ENCODE data around the gene WNT3A.

DNA sequence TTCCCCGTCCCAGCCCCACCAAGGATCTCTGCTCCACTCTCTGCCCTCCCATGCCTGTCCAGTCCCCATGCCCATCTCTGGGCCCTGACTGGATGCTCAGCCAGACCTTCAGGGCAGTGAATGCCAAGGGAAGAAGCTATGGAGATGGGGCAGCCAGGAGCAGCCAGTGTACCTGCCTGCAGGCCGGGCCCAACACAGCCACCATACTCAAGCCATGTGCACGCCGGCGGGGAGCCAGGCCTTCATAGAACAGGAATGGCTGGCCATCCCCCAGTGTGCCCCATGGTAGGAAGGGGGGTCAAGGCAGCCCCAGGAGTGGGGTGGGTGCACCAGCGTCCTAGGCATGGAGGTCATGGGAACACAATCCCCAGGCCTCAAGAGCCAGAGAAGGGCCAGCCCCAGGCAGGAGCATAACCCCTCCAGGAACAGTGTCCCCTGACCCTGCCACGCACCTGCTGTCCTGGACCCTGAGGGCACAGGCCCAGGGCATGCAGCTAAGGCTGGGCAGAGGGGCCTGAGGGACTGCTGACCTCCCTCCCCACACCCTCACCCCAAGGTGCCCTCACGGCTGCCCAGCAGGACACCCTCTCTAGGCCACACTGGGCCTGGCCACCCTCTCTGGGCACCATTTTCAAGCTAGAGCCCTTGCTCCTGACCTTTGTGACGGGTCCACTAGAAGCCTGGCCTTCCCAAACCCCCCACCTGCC lies 55.4 kb downstream of the WNT3A start:
- TF ChIP-seq, protein P1, sequence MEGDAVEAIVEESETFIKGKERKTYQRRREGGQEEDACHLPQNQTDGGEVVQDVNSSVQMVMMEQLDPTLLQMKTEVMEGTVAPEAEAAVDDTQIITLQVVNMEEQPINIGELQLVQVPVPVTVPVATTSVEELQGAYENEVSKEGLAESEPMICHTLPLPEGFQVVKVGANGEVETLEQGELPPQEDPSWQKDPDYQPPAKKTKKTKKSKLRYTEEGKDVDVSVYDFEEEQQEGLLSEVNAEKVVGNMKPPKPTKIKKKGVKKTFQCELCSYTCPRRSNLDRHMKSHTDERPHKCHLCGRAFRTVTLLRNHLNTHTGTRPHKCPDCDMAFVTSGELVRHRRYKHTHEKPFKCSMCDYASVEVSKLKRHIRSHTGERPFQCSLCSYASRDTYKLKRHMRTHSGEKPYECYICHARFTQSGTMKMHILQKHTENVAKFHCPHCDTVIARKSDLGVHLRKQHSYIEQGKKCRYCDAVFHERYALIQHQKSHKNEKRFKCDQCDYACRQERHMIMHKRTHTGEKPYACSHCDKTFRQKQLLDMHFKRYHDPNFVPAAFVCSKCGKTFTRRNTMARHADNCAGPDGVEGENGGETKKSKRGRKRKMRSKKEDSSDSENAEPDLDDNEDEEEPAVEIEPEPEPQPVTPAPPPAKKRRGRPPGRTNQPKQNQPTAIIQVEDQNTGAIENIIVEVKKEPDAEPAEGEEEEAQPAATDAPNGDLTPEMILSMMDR (IDR thresholded peaks at IDR 0.05), result no peak
- no peak for TF ChIP-seq POLR2A (IDR thresholded peaks at IDR 0.05)
- TF ChIP-seq EP300 (IDR thresholded peaks at IDR 0.05), result no peak
